Germinal center (tissue), 1 donor: Measurements from ENCODE around the gene BDH1.
A peak's percentile ranks its signal among the peaks of the same experiment; 100 is the strongest.
"Not testable (repeated sequence)": the region's sequence is repeated elsewhere in the genome, so short reads cannot be mapped to it uniquely, and the experiment has no call there.

Experiments
- DNase-seq: peaks from one replicate; pipeline ENCODE4 v3.0.0; 2012; ENCODE audit warnings: mixed read lengths, low spot score

The BDH1 gene

GRCh38 chr3:197520311-197521276, 35.2 kb downstream of the BDH1 start:
- no peak for DNase-seq

DNA sequence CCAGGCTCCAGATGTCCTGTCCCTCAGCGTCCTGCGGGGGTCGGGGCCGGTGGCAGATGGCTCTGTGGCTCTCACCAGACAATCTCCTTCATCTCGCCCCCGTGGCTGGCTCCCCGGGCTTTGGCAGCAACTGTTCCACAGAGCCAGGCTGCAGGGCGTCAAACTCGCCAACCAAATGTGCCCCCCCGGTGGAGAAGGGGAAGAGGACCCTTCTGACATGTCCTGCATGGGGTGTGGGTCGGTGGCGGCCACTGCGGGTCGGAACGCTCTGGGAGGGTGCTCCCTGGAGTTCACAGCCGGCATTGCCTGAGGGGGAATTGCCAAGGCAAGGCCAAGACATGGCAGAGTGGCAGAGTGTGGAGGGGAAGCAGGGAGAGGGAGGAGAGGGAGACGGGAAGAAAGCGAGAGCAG, 36.0 kb downstream of the BDH1 start:
- no peak for DNase-seq

GRCh38 chr3:197518881-197519421, 36.8 kb downstream of the BDH1 start:
- DNase-seq, result no peak

- DNase-seq, result not testable (repeated sequence)
These were observed 37.7 kb downstream of the BDH1 start for GRCh38 chr3:197517922-197518683.

- DNase-seq, result peak; percentile 32
These were observed 38.7 kb downstream of the BDH1 start for GRCh38 chr3:197516890-197517606.

DNA sequence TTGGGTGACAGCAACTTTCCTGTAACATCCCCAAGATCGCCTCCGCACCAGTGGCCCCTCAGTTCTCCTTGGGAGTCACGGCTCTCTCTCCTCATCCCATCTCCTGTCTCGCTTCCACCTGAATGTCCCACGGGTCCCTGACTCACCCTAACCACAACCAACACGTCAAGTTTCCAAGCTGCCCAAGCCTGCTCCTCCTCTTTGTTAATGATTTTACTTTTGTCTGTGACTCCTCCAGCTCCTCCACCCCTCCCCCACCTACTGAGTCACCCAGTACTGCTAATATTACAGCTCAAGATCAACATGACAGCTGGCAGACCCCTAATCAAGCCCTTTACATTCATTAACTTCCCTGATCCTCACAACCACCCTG, 39.3 kb downstream of the BDH1 start:
- DNase-seq, result no peak

GRCh38 chr3:197514786-197515355, 40.9 kb downstream of the BDH1 start:
- no peak for DNase-seq

DNA sequence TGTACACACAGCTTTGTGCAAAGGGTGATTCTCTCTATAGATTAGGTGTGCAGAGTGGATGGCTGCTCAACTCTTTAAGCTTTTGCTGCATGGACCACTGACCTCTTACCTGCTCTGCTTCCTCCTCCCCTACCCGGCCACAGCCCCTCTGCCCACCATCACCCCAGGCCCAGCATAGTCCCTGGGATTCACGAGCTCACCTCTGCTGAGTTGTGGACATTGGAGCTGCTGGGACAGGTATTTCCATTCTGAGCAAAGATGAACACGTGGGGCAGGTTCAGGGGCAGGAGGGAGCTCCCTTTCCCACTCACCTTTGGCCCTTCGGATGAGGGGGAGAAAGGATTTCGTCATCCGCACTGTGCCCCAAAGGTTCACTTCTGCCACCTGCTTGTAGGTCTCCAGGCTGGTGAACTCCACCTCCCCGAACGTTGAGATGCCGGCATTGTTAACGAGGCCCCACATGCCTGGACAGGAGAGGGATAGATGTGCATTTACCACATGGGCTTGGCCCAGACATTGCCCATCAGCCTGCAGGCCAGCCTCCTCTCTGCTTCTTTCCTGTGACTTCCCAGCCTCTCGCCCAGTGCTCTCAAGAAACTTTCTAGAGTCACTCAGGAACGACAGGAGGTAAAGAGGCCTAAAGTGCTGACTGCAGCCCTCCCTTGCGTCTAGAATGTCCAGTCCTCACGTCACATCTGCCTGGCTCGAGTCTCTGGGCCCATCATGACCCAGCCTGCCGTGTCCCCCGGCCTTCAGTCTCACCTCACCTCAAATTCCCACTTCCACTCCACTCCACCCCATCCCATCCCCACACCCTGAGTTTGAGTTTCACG, 41.6 kb downstream of the BDH1 start:
- no peak for DNase-seq

DNA sequence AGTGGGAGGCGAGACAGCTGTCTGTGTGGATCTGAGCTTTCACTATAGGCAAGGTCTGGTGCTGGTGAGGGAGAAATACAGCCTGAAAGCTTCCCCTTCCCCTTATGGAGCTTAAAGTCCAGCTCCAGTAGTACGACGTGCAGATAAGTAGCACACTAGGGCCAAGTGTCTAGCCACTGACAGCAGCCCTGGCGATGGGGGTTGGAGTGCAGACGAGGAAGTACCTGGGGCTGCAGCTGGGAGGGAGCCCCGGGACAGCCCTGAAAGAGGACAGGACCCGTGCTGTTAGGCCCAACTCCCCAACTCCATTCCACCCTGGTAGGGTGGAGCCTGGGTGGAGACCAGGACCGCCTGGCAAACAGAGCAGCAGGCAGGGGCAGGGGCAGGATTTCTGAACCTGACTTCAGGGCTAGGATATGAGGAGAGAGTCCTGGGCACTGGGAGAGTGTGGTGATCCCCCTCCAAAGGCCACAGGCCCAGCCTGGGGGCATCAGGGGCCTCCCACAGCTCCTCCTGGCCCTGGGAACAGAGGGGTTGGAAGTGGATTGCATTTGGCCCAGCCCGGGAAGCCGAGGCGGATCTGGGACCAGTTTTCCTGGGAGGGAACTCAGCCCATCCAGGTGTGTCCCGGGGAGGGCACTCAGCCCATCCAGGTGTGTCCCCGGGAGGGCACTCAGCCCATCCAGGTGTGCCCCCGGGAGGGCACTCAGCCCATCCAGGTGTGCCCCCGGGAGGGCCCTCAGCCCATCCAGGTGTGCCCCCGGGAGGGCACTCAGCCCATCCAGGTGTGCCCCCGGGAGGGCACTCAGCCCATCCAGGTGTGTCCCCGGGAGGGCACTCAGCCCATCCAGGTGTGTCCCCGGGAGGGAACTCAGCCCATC, 42.8 kb downstream of the BDH1 start:
- DNase-seq, result no peak

GRCh38 chr3:197511853-197512635, 43.7 kb downstream of the BDH1 start:
- no peak for DNase-seq

GRCh38 chr3:197511130-197511529, 44.6 kb downstream of the BDH1 start:
- no peak for DNase-seq

- DNase-seq, result no peak
These were observed 45.1 kb downstream of the BDH1 start for GRCh38 chr3:197510642-197511018.

GRCh38 chr3:197508924-197509775, 46.6 kb downstream of the BDH1 start:
- no peak for DNase-seq

DNA sequence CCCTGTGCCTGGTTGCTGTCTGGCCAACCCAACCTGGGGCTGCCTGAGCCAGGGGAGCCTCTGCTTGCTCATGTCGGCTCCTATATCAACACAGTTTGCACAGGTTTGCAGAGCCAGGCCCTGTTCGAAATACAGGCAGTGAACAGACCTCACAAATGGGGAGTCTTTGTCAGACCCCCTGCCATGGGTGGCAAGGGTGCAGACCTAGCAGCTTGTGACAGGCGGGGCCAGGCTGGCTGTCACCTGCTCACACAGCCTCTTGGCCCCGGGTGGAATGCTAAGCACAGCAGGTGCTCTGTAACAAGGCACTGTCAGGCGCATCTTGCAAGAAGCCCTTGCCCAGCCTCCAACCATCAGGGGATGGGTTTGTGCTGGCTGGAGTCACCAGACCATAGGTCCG, 47.3 kb downstream of the BDH1 start:
- DNase-seq, result no peak

GRCh38 chr3:197508051-197508451, 47.7 kb downstream of the BDH1 start:
- no peak for DNase-seq

GRCh38 chr3:197507541-197507940, 48.2 kb downstream of the BDH1 start:
- DNase-seq, result no peak

- DNase-seq, result no peak
These were observed 48.7 kb downstream of the BDH1 start for GRCh38 chr3:197507081-197507480.
